CD4-positive, alpha-beta T cell treated with Interleukin-6 for 4 hours (primary cell): ENCODE measurements around the gene CYB5R3.
"Not testable (repeated sequence)": the region's sequence is repeated elsewhere in the genome, so short reads cannot be mapped to it uniquely, and the experiment has no call there.

ENCODE experiments used
- DNase-seq: peaks from one replicate; pipeline ENCODE4 v3.0.0-alpha.2; 2020; ENCODE audit warnings: mixed read lengths

CYB5R3 gene

DNA sequence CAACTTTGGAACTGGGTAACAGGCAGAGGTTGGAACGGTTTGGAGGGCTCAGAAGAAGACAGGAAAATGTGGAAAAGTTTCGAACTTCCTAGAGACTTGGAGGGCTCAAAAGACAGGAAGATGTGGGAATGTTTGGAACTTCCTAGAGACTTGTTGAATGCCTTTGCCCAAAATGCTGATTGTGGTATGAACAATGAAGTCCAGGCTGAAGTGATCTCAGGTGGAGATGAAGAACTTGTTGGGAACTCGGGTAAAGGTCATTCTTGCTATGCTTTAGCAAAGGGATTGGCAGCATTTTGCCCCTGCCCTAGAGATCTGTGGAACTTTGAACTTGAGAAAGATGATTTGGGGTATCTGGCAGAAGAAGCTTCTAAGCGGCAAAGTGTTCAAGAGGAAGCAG lies 28.7 kb upstream of the CYB5R3 start:
- not testable (repeated sequence) for DNase-seq

DNA sequence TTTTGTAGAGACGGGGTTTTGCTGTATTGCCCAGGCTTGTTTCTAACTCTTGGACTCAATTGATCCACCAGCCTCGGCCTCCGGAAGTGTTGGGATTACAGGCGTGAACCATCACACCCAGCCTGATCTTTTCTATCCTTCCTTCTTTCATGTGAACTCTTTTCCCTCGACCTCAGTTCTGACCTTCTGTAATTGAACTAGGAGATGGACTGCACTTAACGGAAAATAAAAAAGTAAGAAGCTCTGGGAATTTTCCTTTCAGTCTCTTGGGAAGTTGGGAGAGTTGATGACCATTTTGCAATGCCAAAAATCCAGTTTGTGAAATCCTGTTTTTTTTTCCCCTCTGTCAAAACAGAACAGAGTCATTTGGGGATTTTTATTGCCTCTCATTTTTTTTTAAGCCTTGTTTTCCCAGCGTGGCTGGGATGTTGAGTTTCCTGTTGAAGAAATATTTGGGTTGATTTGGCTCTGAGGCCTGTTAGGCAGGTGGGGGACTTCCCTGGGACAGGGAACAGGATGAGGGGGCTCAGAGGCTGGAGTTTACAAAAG lies 26.9 kb upstream of the CYB5R3 start:
- DNase-seq, result no peak

DNA sequence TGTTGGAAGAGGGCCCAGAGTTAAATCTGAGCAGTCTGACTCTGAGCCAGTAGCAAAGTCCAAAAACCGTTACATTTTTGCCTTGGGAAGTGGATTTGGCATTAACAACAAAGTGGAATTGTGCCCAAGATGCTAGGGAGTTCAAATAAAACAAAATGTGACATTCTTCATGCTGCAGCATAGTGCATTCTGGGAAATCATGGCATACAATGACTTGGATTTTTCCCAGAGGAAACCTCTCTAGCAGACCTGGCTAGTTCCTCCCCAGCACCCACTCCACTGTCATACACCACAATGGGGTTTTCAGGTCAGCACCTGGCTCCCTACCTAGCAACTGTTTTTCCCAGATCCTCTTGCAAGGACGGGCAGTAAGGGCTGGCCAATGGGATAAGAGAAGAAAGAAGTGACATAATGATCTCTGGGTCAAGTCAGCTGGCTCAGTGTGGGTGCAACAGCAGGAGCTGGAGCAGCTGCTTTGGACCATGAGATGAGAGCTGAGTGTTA lies 24.8 kb upstream of the CYB5R3 start:
- DNase-seq, result no peak

DNA sequence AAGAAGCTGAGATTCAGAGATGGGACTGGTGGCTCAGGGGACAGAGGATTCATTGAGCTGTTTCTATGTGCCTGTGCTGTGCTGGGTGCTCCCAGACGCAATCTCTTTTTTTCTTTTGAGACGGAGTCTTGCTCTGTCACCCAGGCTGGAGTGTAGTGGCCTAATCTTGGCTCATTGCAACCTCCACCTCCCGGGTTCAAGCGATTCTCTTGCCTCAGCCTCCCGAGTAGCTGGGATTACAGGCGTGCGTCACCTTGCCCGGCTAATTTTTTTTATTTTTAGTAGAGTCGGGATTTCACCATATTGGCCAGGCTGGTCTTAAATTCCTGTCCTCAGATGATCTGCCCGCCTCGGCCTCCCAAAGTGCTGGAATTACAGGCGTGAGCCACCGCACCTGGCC lies 23.9 kb upstream of the CYB5R3 start:
- DNase-seq, result not testable (repeated sequence)

- no peak for DNase-seq
These were observed 21.9 kb upstream of the CYB5R3 start for GRCh38 chr22:42670921-42671709.

DNA sequence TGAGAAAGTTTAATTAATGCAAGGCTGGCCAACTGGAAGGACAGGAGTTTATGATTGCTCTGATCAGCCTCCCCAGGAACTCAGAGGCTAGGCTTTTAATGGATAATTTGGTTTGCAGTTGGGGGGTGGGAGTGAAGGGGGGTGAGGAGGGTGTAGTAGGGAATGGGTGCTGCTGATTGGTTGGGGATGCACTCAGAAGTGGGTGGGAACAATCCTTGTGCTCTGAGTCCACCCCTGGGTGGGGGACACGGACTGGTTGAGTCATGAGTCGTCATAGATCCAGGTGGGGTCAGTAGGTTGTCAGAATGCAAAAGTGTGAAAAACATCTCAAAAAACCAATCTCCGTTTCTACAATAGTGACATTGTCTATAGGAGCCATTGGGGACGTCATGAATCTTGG lies 20.9 kb upstream of the CYB5R3 start:
- DNase-seq, result no peak

- not testable (repeated sequence) for DNase-seq
These were observed 17.2 kb upstream of the CYB5R3 start for GRCh38 chr22:42666393-42666792.

GRCh38 chr22:42664976-42665831 lies 16.0 kb upstream of the CYB5R3 start:
- DNase-seq, result no peak

DNA sequence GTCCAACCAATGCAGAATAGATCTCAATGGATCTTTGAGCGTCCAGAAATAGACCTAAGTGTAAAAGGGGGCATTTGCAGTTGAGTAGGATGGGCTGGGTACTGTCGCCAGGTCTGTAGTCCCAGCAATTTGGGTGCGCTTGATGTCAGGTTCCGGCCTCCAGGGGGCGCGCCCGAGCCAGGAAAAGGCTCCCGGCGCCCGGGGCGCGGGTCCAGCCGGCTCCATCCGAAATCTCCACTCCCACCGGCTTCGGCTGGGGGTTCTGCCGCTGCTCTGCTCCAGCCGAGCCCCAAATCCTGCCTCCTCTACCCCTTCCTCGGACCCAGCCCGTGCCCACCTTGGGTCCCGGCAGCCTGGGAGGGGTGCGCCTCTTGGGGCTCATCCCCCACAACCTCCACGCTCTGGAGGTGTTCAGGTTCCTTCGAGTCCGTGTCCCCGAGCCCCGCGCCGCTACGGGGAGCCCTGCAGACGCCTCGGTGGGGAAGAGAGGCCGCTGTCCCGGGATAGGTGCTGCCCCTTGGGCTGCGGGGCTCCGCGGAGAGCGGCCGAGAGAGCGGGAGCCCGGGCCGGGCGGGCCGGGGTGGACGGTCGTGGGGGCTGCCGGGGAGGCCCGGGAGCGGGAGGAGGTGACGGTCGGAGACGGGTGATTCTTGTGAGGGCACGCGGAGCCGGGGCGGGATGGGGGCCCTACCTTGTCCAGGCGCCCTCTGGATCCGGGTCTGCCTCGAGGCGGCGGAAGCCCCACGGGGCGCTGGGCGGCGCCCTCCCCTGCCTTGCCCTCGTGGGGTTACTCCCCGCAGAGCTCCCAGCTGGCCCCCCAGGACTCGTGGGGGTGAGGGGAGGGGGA lies 13.0 kb upstream of the CYB5R3 start:
- DNase-seq, result peak; percentile 87

DNA sequence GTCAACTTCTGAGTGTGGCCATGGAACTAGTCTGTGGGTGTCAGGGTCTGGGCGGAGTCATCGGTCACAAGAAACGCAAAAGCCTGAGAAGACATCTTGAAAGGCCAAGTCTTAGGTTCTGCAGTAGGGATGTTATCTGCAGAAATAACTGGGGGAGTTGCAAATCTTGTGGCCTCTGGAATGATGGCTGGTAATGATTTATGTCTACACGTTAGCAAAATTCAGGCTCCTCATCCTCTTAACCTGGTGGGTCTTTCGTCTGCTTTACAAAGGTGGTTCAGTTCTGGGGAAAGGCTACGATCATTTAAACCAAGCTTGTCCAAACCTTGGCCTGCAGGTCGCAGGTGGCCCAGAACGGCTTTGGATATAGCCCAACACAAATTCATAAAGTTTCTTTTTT lies 7.4 kb upstream of the CYB5R3 start:
- DNase-seq, result no peak

DNA sequence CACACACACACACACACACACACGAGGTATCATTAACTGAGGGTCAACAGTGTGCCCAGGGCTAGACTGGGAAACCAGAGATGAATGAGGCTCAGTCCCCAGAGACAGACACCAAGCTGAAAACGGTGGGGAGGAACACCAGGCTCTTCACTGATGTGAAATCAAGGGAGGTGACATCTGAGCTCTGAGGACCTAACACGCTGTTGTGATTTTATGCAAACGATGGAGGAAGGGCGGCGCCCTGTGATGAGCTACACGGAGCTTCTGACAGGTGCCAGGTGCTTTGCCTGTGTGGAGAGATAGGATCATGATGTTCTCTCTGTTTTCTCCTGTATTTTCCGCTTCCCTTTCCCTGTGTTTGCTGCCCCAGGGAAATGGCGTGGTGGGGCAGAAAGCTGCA lies 6.5 kb upstream of the CYB5R3 start:
- DNase-seq, result no peak

DNA sequence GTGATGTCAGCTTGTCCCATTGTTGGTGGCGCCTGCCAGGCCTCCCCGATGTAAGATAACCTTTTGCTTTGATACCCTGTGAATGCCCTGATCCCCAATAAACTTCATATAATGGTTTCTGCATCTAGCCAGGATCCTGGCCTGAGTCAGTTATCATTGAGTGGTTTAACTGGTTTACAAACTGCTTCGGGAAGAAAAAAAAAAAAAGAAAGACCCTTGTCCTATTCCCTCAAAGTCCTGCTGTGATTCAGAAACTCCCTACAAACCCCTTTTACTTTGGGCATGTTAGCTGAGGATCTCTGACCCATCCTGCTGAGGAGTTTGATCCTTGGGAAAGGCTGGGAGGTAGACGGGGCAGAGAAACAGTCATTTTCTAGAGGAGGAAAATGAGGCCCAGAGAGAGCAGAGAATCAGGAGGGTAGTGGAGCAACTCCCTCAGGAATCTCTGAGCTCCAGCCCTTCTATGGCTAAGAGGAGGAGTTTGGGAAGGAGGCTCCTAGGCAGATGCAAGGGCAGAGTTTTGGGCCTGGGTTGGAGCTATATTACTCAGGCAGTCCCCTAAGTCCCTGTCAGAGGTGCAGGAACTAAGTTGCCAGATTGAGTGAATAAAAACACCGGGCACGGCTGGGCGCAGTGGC lies 5.4 kb upstream of the CYB5R3 start:
- DNase-seq, result no peak

- no peak for DNase-seq
These were observed 4.8 kb upstream of the CYB5R3 start for GRCh38 chr22:42653999-42654398.

GRCh38 chr22:42651134-42651533 lies 1.9 kb upstream of the CYB5R3 start:
- DNase-seq, result no peak

DNA sequence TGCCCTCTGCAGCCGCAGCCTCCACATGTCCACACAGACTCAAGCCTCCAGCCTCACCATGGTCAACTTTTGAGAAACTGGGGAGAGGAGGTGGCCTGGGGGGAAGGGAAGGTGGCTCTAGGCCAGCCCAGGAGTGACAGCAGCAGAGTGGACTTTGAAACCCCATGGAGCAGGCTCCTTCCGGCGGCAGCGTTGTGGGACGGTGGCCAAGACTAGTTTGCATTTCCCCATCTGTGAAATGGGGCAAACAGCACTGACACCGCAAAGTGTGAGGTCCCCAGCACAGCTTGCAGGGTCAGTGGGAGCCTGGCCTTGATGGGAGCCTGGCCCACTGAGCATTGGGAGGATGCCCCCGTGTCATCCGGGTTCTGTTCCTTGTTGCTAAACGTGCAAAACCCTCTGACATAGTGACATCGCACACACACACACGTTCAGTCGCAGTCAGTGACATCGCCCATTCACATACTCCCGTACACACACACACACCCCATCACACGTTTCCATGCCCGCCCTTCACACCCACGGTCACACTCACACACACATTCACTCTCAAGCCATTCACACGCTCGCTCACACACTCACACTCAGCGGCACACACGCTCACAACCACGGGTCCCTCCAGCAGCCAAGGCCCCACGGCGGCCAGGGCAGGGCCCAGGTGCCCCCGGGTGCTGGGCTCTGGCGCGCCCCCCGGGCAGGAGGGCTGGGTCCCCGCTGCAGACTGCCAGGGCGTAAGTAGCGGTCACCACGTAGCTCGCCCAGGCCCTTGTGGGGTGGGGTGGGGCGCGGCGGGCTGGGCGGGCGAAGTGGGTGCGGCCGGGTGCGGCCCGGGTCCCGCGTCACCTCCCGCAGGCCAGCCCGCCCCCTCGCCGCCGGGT lies 585 bp downstream of the CYB5R3 start:
- no peak for DNase-seq

DNA sequence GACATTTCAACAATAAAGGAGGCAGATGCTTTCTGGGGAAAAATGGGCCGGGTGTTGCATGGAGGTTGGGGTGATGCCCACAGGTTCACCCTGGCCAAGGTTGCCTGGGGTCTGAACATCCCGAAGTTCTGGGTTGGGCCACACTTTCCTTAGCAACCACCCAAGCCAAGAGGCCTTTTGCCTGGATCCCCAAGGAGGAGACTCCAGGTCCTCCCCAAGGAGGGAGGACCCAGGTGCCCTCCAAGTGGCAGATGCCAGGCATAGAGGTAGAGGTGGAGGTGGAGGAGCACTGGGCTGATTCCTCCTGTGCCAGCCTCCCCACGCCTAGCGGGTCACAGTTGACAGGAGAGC lies 1.2 kb downstream of the CYB5R3 start:
- no peak for DNase-seq

DNA sequence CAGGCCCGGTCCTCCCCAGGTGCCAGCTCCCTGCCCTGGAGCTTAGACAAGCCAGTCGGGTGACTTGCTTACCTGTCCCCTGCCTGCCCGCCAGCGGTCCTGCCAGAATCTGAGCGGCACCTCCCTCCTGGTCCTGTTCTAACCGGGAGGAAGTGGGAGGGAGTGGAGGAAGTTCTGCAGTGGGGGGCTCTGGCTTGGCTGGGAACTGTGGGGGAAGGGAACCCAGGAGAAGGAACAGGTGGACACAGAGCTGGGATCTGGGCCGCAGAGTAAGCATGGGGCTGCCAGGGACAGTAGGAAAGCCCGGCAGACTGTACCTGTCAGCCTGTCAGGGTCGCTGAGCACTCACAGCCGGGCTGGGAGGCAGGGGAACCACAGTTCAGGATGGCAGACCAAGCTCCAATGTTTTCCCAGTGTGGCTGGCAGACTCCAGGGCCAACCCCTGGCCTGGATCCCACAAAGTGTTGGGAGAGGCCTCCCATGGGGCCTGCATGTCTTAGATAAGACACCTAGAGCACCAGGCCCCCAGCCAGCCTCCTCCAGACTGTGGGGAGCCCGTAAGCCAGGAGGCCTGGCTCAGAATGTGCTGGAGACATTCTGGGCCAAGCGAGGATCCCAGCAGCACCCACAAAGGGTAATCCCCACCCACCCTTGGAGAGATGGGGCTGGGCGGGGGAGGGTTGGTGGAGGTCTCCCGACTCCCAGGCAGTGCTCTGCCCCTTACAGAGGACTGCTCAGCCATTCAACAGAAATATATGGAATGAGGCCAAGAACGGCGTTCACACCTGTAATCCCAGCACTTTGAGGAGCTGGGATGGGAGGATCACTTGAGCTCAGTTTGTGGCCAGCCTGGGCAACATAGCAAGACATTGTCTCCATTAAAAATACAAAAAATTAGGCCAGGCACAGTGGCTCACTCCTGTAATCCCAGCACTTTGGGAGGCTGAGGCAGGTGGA lies 2.3 kb downstream of the CYB5R3 start:
- DNase-seq, result no peak

DNA sequence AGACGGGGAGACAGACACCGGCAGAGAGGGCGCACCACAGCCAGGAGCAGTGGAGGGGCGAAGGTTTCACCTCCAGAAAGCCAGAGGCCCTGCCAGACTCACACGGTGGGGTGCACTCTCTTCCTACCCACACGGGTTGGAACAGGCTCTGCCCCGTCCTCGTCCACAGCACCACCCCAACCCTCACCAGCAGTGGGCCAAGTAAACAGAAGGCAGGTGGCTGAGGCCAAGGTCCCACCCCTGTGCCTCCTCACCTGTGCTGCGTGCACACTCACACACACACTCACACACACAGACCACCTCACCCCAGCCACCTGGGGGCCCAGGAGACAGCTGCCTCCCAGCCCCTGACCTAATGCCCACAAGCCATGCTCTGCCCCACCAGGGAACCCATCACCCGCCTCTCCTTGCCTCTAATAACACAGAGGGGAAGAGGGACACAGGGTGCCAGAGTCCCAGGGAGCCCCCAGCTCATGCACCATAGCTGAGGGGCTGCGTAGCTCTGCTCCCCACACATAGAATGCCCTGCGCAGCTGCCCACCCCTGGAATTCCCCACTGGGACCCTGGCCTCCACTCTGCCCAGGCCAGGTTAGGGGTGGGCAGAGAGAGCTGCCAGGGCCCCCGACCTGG lies 3.1 kb downstream of the CYB5R3 start:
- DNase-seq, result no peak

GRCh38 chr22:42645341-42645937 lies 3.8 kb downstream of the CYB5R3 start:
- DNase-seq, result no peak
